Measurements from ENCODE around the gene PIK3R1. TPM values are rescaled to one million over a fixed set of nuclear protein-coding genes. Genes with fewer than 3 reads are reported as not detected.

Gene PIK3R1
- total RNA-seq, 4 donors from 2014 or later = 44.9 to 222 (median 81.6) TPM

- Histone ChIP-seq H3K27ac (peak overlapping the region; percentile 69 to 81 (median 75)), H3K4me1 (peaks cover 0 to 26% (median 0%) of the 10 kb centered on the region in 4 donors), H3K4me3 (no peak overlapping the region), H3K27me3 (no peaks in the 10 kb centered on the region), H3K9me3 (no peaks in the 10 kb centered on the region), H3K36me3 (no peaks in the 10 kb centered on the region)
- 71 to 100% methylated on average over 1 to 2 of the region's 2 CpGs for WGBS, 2 donors (ENCODE audit: low coverage in 1 of 2)
- DNase-seq = no peak
- TF ChIP-seq POLR2AphosphoS5 (IDR thresholded peaks at IDR 0.05) (no peak), POLR2A (IDR thresholded peaks at IDR 0.05) (no peak)
- in situ Hi-C loops (cut with MboI; ENCODE audit: low pct_ligation_motif_present in 1 of 4, low pct_unique_long_range_greater_than_20kb in 1 of 4, low sequenced_read_pairs in 3 of 4) = no loop called here
- intact Hi-C loops (cut with DNase I; ENCODE audit: low total_unique reads) = no loop called here
Observed at GRCh38 chr5:68172314-68172713, 43.2 kb upstream of the PIK3R1 start.

GRCh38 chr5:68173007-68173406 is 42.5 kb upstream of the PIK3R1 start:
- no peak for DNase-seq
- peaks cover 0 to 26% (median 0%) of the 10 kb centered on the region in 4 donors for H3K4me1 ChIP-seq
- no peaks in the 10 kb centered on the region for H3K9me3 ChIP-seq
- intact Hi-C loops (cut with DNase I; ENCODE audit: low total_unique reads) (no loop called here), in situ Hi-C loops (cut with MboI; ENCODE audit: low pct_ligation_motif_present in 1 of 4, low pct_unique_long_range_greater_than_20kb in 1 of 4, low sequenced_read_pairs in 3 of 4) (no loop called here)
- WGBS, 2 donors (ENCODE audit: low coverage in 1 of 2) = 90 to 97% methylated on average over 3 of the region's 3 CpGs
- no peak overlapping the region for H3K4me3 ChIP-seq
- H3K27me3 ChIP-seq = no peaks in the 10 kb centered on the region
- TF ChIP-seq POLR2AphosphoS5 (IDR thresholded peaks at IDR 0.05) = no peak
- no peaks in the 10 kb centered on the region for H3K36me3 ChIP-seq
- H3K27ac ChIP-seq = peak overlapping the region in 1 of 4 donors; percentile 69

- Histone ChIP-seq H3K36me3 (no peaks in the 10 kb centered on the region), H3K9me3 (no peaks in the 10 kb centered on the region), H3K4me1 (peaks cover 0 to 11% (median 0%) of the 10 kb centered on the region in 4 donors), H3K27me3 (no peaks in the 10 kb centered on the region), H3K4me3 (no peak overlapping the region), H3K27ac (no peak overlapping the region)
- in situ Hi-C loops (cut with MboI; ENCODE audit: low pct_ligation_motif_present in 1 of 4, low pct_unique_long_range_greater_than_20kb in 1 of 4, low sequenced_read_pairs in 3 of 4) = no loop called here
- intact Hi-C loops (cut with DNase I; ENCODE audit: low total_unique reads) = no loop called here
- DNase-seq = no peak
- no peak for TF ChIP-seq POLR2A (IDR thresholded peaks at IDR 0.05)
- TF ChIP-seq POLR2AphosphoS5 (IDR thresholded peaks at IDR 0.05) = no peak
- TF ChIP-seq EP300 (IDR thresholded peaks at IDR 0.05; ENCODE audit: low read depth) = no peak
- TF ChIP-seq CTCF (IDR thresholded peaks at IDR 0.05) = no peak
- 96 to 98% methylated on average over 6 of the region's 6 CpGs for WGBS, 2 donors (ENCODE audit: low coverage in 1 of 2)
Observed at GRCh38 chr5:68176253-68176652, 39.3 kb upstream of the PIK3R1 start.

- TF ChIP-seq POLR2AphosphoS5 (IDR thresholded peaks at IDR 0.05) (no peak), EP300 (IDR thresholded peaks at IDR 0.05; ENCODE audit: low read depth) (no peak), POLR2A (IDR thresholded peaks at IDR 0.05) (no peak), CTCF (IDR thresholded peaks at IDR 0.05) (no peak)
- no peak for DNase-seq
- no peaks in the 10 kb centered on the region for H3K36me3 ChIP-seq
- H3K27me3 ChIP-seq = no peaks in the 10 kb centered on the region
- in situ Hi-C loops (cut with MboI; ENCODE audit: low pct_ligation_motif_present in 1 of 4, low pct_unique_long_range_greater_than_20kb in 1 of 4, low sequenced_read_pairs in 3 of 4) = no loop called here
- H3K4me1 ChIP-seq = peaks cover 0 to 6% (median 0%) of the 10 kb centered on the region in 4 donors
- no peak overlapping the region for H3K4me3 ChIP-seq
- intact Hi-C loops (cut with DNase I; ENCODE audit: low total_unique reads) = no loop called here
- whole genome bisulfite sequencing, 2 donors (ENCODE audit: low coverage in 1 of 2) = 91 to 92% methylated on average over 7 of the region's 7 CpGs
- no peaks in the 10 kb centered on the region for H3K9me3 ChIP-seq
- no peak overlapping the region for H3K27ac ChIP-seq
Observed at GRCh38 chr5:68176802-68177479, 38.6 kb upstream of the PIK3R1 start.

GRCh38 chr5:68177676-68178075 is 37.9 kb upstream of the PIK3R1 start:
- no peak overlapping the region for H3K27ac ChIP-seq
- WGBS, 2 donors (ENCODE audit: low coverage in 1 of 2) = 86 to 94% methylated on average over 5 to 11 of the region's 11 CpGs
- TF ChIP-seq POLR2AphosphoS5 (IDR thresholded peaks at IDR 0.05) (no peak), CTCF (IDR thresholded peaks at IDR 0.05) (no peak), EP300 (IDR thresholded peaks at IDR 0.05; ENCODE audit: low read depth) (no peak), POLR2A (IDR thresholded peaks at IDR 0.05) (no peak)
- in situ Hi-C loops (cut with MboI; ENCODE audit: low pct_ligation_motif_present in 1 of 4, low pct_unique_long_range_greater_than_20kb in 1 of 4, low sequenced_read_pairs in 3 of 4) (no loop called here), intact Hi-C loops (cut with DNase I; ENCODE audit: low total_unique reads) (no loop called here)
- no peaks in the 10 kb centered on the region for H3K36me3 ChIP-seq
- no peaks in the 10 kb centered on the region for H3K27me3 ChIP-seq
- H3K9me3 ChIP-seq = no peaks in the 10 kb centered on the region
- no peaks in the 10 kb centered on the region for H3K4me1 ChIP-seq
- no peak for DNase-seq
- no peak overlapping the region for H3K4me3 ChIP-seq
